ENCODE results near the gene FALEC.

Gene FALEC

DNA sequence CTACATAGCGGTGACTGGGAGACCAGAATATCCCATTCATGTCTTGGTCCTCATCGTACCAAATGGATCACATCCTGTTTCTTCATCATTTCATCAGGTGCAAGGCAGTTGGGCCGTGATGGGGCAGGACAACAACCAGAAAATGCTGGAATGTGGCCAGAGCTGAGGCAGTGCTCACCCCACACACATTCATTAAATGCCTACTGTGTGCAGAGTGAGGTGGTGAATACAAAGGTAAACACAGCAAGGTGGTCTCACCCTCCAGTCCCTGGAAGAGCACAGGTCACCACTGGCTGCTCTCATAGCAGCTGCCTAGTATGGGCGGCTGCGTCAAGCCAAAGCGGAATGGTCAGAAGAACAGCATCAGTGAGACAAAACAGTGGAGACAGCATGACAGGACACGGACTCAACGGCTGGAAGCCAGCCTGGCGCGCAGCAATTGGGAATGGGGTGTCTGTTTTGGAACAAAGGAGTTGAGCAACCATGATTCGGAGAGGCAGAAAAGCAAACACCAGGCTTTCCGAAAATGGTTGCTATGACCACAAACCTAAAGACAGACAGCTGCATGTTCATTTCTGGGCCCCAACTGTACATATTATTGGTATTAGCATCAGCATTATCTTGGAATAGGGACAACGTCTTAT is 28.1 kb downstream of the FALEC start:
- ATAC-seq (ENCODE audit: insufficient read depth, low read depth) (no peak), DNase-seq (no peak)
- Histone ChIP-seq H2AFZ (ENCODE audit: low read depth, low read length) (no peak overlapping the region), H3K9ac (ENCODE audit: low read depth, low read length) (no peak overlapping the region), H3K9me3 (ENCODE audit: insufficient read depth, low read length, severe bottlenecking) (no peaks in the 10 kb centered on the region), H3K27me3 (ENCODE audit: insufficient read depth, low read length, poor library complexity) (no peaks in the 10 kb centered on the region), H3K36me3 (ENCODE audit: insufficient read depth, low read length) (no peaks in the 10 kb centered on the region), H3K79me2 (ENCODE audit: insufficient read depth, low read length) (no peaks in the 10 kb centered on the region), H3K27ac (ENCODE audit: low read length) (no peak overlapping the region), H4K20me1 (ENCODE audit: insufficient read depth, low read length) (no peaks in the 10 kb centered on the region), H3K4me2 (ENCODE audit: insufficient read depth, low read length) (no peak overlapping the region), H3K4me1 (ENCODE audit: insufficient read depth, low read length) (no peaks in the 10 kb centered on the region), H3K4me3 (ENCODE audit: low read depth in 1 of 2, low read length in 2 of 2) (no peak overlapping the region)
- TF ChIP-seq, protein P1, sequence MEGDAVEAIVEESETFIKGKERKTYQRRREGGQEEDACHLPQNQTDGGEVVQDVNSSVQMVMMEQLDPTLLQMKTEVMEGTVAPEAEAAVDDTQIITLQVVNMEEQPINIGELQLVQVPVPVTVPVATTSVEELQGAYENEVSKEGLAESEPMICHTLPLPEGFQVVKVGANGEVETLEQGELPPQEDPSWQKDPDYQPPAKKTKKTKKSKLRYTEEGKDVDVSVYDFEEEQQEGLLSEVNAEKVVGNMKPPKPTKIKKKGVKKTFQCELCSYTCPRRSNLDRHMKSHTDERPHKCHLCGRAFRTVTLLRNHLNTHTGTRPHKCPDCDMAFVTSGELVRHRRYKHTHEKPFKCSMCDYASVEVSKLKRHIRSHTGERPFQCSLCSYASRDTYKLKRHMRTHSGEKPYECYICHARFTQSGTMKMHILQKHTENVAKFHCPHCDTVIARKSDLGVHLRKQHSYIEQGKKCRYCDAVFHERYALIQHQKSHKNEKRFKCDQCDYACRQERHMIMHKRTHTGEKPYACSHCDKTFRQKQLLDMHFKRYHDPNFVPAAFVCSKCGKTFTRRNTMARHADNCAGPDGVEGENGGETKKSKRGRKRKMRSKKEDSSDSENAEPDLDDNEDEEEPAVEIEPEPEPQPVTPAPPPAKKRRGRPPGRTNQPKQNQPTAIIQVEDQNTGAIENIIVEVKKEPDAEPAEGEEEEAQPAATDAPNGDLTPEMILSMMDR (IDR thresholded peaks at IDR 0.05; ENCODE audit: borderline replicate concordance, extremely low read depth, low read length, poor library complexity, severe bottlenecking): no peak
- no peak for TF ChIP-seq EZH2 (IDR thresholded peaks at IDR 0.05; ENCODE audit: borderline replicate concordance, low read depth, low read length, severe bottlenecking)

DNA sequence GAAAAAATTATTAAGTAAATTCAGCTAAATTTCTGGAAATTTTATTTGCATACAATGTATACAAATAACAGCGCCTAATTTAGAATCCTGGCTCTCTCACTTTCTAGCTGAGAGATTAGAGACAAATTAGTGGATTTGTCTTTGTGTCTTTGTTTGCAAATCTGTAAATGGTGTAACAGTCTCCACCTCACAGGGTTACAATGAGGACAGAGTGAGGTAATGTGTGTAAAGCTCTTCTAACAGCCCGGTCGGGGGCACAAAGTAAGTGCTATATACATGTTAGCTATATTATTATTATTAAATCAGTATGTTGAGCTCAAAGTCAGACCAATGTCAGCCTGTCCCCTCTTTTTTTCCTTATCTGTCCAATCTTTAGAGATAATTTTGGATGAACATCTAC is 28.7 kb downstream of the FALEC start:
- H3K36me3 ChIP-seq (ENCODE audit: insufficient read depth, low read length): no peaks in the 10 kb centered on the region
- H3K27me3 ChIP-seq (ENCODE audit: insufficient read depth, low read length, poor library complexity): peaks cover 3% of the 10 kb centered on the region
- TF ChIP-seq, protein P1 (IDR thresholded peaks at IDR 0.05; ENCODE audit: borderline replicate concordance, extremely low read depth, low read length, poor library complexity, severe bottlenecking): no peak
- TF ChIP-seq EZH2 (IDR thresholded peaks at IDR 0.05; ENCODE audit: borderline replicate concordance, low read depth, low read length, severe bottlenecking): no peak
- H3K4me3 ChIP-seq (ENCODE audit: low read depth in 1 of 2, low read length in 2 of 2): no peak overlapping the region
- H3K4me1 ChIP-seq (ENCODE audit: insufficient read depth, low read length): 0 out of 2 replicates have a peak, but pooled peaks cover 3% of the 10 kb centered on the region
- H2AFZ ChIP-seq (ENCODE audit: low read depth, low read length): no peak overlapping the region
- H3K27ac ChIP-seq (ENCODE audit: low read length): no peak overlapping the region
- no peak overlapping the region for H3K9ac ChIP-seq (ENCODE audit: low read depth, low read length)
- DNase-seq (no peak), ATAC-seq (ENCODE audit: insufficient read depth, low read depth) (no peak)
- H3K79me2 ChIP-seq (ENCODE audit: insufficient read depth, low read length): no peaks in the 10 kb centered on the region
- H3K4me2 ChIP-seq (ENCODE audit: insufficient read depth, low read length): no peak overlapping the region
- no peaks in the 10 kb centered on the region for H4K20me1 ChIP-seq (ENCODE audit: insufficient read depth, low read length)
- H3K9me3 ChIP-seq (ENCODE audit: insufficient read depth, low read length, severe bottlenecking): no peaks in the 10 kb centered on the region

DNA sequence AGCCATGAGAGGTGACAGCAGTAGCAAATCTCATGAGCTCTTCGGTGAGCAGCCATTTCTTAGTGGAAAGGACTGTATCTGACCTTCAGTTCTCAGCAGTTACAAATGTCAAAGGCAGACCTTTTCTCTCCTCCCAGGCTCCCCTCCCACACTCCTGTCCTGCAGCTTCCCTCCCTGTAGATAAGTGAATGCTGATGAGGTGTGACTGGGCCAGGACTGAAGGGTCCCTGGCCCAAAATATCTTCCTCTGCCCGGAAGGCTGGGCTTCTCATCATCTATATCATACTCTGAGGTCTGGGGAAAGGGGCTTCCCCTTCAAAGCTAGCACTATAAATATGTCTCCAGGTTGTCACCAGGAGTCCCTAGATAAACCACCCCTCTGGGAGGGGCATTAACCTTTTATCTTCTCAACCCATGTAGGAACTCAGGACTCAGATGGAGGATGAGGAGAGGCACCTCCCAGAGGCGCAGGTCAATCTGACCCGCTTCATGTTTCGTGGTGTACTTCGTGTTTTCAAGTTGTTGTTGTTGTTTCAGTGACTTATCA is 30.0 kb downstream of the FALEC start:
- H3K4me3 ChIP-seq (ENCODE audit: low read depth in 1 of 2, low read length in 2 of 2): no peak overlapping the region
- TF ChIP-seq, protein P1 (IDR thresholded peaks at IDR 0.05; ENCODE audit: borderline replicate concordance, extremely low read depth, low read length, poor library complexity, severe bottlenecking): no peak
- no peak for TF ChIP-seq EZH2 (IDR thresholded peaks at IDR 0.05; ENCODE audit: borderline replicate concordance, low read depth, low read length, severe bottlenecking)
- H3K27ac ChIP-seq (ENCODE audit: low read length): no peak overlapping the region
- no peak overlapping the region for H3K9ac ChIP-seq (ENCODE audit: low read depth, low read length)
- H4K20me1 ChIP-seq (ENCODE audit: insufficient read depth, low read length): no peaks in the 10 kb centered on the region
- DNase-seq (no peak), ATAC-seq (ENCODE audit: insufficient read depth, low read depth) (no peak)
- peaks cover 3% of the 10 kb centered on the region for H3K27me3 ChIP-seq (ENCODE audit: insufficient read depth, low read length, poor library complexity)
- no peak overlapping the region for H2AFZ ChIP-seq (ENCODE audit: low read depth, low read length)
- H3K9me3 ChIP-seq (ENCODE audit: insufficient read depth, low read length, severe bottlenecking): no peaks in the 10 kb centered on the region
- no peak overlapping the region for H3K4me2 ChIP-seq (ENCODE audit: insufficient read depth, low read length)
- H3K4me1 ChIP-seq (ENCODE audit: insufficient read depth, low read length): 0 out of 2 replicates have a peak, but pooled peaks cover 3% of the 10 kb centered on the region
- H3K79me2 ChIP-seq (ENCODE audit: insufficient read depth, low read length): no peaks in the 10 kb centered on the region
- no peaks in the 10 kb centered on the region for H3K36me3 ChIP-seq (ENCODE audit: insufficient read depth, low read length)

All from DND-41 (cell line).